NCI-H2029 treated with DMSO at 0.1 percent for 48 hours (cell line): ENCODE measurements around the gene TOPAZ1.

ENCODE experiments used
- DNase-seq: peaks from one replicate; lab custom pipeline; 2025; lab: John Stamatoyannopoulos, UW

Gene TOPAZ1

DNA sequence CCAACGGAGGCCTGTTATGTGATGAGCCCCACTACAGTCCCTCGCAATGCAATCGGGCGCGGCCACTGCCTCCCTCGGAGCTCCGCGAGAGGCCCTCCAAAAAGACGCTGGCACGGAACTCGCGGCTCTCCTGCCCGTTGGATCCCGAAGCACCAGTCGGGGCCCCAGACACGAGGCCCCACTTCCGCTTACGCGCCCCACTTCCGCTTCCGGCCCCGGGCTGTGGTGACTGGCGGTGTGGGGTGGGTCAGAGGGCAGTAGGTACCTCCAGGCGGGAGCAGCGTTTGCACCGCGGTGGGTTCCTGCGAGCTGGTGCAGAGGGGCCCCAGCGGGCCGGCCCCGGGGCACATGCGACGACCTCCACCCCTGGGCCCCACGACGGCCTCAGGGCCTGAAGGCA lies at the start of gene TOPAZ1:
Gene TOPAZ1, plus strand, starts transcription at position 181 of the 400 bp plus-strand sequence. Its CDS starts 168 bp downstream, at position 349.
- no peak for DNase-seq

DNA sequence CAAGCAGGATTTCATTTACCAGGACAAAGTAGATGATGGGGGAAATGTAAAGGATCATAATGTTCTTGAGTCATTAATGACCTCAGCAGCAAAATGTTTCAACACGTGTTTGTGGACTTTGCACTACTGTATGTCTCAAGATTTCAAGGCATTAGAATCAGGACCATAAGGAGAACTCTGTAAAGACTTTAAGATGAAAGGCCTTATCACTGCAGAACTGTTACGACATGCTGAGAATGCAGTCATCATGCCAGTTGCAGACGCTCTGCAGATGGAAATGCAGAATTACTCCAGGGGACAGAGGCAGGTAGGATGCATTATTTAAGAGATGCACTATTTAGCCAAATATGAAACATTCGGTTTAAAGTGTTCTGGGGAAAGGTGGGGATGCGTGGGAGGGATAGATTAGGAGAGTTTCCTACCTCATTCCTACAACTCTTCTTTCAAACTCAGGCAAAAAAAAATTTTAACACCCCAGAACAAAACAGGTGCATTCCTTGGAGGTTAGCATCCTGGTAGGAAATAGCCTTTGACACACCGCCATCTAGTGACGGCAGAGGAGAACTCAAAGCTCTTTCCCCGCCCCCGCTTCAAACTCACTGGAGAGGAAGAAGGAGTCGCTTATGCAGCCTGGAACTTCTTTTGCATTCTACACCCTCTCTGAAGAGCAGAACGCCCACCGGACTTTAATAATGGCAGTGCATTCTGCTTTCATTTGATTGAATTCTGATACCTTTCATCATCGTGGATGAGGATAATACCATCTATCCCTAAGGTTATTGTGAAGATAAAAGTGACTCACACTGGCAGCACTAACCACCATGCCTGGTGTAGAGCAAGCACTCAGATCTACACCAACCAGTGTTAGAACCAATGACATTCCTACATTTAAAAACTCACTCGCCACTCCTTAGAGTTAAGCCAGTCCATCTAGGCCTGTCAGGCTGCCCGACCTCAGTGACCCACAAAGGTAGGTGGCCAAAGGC lies 43.1 kb upstream of the TOPAZ1 start:
- DNase-seq: peak; percentile 82

DNA sequence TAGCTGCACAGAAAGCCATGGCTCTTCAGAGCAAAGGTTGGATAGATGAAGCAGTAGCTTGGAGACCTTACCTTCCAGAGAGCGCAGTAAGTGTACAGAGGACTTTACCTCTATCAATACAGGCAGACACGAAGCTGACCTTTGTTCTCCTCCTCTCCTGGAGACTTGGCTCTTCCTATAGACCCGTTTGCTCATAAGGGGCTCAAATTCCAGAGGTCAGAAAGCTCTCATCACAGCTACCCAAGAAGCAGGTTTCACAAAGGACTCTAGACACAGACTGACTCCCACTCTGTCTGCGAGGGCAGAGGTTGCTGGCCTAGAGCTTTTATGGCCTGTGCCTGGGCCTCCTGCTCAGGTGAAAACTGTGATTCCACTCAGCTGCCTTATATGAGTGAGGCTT lies 35.4 kb upstream of the TOPAZ1 start:
- no peak for DNase-seq

DNA sequence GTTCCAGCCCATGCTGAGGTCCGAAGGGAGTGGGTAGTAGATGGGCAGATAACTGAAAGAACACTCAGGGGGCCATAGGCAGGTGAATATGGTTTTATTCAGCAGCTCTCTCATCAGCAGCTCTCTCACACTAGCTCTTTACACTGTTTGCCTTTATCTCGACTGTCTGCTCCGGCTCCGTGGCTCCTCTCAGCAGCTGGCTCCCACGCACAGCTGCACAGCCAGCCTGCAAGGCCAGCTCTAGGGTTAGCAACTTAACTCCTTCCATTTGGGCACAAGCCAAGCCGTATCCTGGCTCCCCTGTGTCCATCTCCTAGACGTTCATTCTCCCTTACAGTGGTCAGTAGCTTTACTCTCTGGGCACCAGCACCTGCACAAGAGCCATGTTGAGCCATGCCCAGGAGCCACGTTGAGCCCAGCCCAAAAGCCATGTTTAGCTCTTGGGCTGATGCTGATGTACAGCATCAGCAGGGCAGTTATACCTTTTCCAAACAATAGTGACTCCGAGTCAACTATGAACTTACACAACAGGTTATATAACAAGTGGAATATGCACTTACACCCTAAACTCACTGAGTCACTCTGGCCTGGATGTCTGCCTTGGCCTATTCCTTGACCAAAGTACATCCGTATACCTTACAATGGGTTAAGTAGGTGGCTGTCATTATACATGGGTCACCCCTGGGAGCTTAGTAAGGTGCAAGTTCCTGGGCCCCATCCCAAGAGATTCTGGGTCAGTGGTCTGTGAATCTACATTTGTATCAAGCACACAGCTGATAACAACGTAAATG lies 34.6 kb upstream of the TOPAZ1 start:
- no peak for DNase-seq

DNA sequence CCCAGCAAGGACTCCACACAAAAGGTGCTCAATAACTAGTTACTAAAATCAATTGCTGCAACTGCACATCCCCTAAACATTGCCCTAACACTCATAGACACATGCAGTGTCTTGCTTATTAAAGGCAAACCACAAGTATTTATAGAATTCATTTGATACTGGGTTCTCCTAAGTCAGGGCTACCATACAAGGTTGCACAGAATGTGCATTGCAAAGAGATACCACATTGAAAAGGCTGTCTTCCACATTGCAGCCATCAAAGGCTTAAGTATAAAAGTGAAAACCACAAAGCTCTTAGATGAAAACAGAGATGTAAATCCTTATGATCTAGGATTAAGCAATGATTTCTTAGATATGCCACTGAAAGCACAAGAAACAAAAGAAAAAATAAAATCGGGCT lies 33.6 kb upstream of the TOPAZ1 start:
- DNase-seq: no peak

DNA sequence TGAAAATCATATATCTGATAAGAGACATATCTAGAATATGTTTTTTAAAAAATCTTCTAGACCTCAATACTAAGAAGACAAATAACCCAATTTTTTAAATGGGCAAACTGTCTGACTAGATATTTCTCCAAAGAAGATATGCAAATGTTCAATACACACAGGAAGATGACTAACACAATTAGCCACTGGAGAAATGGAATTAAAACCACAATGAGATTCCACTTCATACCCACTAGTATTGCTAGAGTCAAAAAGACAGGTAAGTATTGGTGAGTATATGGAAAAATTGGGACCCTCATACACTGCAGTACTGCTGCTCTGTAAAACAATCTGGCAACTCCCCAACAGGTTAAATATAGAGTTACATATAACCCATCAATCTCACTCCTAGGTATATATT lies 33.1 kb upstream of the TOPAZ1 start:
- no peak for DNase-seq

DNA sequence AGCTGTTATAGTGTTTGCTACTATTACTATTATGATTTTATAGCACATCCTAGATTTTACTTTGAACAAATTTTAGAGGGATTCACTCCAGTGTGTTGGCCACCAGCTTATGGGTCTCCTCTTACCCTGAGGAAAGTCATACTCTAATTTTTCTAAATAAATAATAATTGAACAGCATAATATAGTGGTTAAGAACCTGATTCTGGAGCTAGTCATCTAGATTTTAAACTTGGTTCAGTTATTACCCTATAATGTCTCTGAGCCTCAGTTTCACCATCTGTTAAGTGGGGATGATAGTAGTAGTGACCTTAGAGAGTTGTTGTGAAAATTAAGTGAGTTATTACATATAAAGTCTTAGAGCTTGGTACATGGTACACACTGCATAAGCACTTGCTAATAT lies 30.7 kb upstream of the TOPAZ1 start:
- DNase-seq: no peak

DNA sequence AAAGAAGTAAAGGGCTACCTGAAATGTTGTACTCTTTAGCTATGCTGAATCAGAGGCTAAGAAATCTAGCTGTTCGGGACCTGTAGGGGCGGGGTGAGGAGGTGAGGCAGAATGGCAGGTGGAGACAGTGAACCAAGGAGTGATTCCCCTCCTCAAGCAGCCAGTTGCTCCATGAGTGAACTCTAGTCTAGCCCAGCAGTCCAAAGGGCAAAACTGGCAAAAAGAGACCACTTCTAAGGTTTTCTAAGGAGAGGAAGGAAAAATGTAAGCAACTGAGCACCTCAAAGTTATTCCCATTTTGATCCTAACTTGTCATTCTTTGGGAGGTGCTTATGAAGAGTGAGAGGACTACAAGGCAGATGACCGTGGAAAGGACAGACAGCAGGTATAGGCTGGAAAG lies 19.3 kb upstream of the TOPAZ1 start:
- DNase-seq: no peak

DNA sequence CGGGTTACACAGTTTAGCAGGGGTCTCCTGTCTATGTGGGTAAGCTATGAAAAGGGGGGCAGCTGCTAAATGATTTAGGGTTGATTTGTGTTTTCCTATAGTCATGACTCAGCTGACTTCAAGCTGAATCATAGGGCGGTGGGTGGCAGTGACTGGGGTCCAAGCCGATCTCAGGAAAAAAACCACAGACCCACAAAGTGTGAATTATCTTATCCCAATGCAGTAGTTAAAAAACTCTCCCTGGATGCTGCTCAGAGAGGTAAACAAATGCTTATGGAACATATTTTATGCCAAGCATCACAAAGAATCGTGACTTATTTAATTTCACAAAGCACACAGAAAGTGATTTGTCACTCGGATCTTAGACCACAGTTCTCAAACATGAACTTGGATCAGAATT lies 18.4 kb upstream of the TOPAZ1 start:
- no peak for DNase-seq

DNA sequence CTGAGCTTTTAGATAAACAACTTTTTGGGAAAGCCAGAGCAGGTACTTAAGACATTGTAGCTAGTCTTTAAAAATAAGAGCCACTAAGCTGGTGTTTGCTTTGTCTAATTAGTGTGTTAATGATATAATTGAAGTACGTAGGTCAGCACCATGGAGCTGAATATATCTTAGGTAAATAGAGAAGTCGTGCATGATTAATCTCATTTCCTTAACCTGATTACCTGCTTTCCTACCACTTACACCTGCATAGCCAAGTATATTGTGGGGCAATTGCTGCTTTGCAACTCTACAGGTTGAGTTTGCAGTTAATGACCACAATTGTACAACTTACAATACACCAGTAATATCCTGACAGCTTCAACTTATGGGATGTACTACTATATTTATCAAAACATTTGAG lies 17.6 kb upstream of the TOPAZ1 start:
- no peak for DNase-seq

DNA sequence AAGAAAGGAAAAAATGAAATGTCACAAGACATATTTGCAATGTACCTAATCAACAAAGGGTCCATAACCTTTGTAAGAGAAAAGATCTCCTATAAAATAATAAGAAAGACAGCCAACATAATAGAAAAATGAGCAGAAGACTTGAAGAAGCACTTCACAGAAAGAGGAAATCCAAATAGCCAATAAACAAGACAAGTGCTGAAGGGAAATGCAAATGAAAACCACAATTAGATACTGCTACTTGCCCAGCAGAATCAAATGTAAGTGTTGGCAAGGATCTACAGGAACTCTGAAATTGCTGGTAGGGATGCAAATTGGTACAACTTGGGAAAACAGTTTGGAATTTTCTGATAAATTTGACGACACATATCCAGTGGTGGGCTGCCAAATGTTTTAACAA lies 15.1 kb upstream of the TOPAZ1 start:
- peak; percentile 5 for DNase-seq

DNA sequence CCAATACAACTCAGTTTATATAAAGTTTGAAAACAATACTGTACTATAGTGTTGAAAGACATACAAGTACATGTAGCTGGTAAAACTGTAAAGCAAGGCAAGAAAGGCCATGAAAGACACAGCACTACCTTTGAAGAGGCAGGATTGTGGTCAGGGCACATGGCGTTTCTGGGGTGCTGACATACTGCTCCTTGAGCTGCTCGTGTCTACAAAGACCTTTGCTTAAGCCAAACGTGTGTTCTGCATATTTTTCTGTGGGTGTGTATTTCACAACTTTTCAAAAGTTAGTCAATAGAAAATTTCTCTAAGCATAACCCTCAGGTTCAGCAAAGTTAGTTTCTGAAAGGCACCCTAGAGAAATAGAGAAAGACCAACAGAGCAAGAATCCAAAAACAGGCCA lies 14.1 kb upstream of the TOPAZ1 start:
- no peak for DNase-seq

DNA sequence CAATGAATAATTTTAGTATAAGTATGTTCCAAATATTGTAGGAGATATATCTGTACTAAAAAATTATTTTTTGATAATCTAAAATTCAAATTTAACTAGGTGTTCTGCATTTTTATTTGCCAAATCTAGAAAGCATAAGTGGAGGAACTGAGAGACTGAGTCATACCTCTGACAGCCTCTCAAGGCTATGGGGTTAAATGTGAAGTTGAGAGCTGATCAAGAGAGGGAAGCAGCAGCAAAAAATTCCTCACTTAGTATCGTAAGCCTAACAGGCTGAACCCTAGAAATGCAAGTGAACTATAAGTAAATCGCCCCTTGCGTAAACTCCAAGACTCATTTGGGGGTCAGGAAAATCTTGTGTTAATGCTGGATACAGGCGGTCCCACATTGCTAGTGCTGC lies 12.8 kb upstream of the TOPAZ1 start:
- DNase-seq: no peak

DNA sequence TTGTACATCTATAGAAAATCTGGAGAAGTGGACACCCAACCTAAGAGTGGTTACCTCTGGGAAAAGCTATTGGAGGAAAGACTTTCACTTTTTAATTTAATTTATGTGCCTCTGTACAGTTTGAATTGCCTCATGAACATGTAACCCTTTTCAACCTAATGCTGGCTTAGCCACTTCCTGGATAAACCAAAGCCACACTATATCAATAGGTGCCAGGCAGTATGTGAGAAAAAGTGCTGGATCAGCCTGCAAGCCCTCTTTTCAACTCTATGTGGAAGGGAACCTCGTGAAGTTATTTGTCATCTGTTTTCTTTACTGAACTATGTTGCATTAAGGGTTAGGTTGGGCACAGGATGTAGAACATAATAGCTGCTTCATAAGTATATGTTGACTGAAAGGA lies 9.3 kb upstream of the TOPAZ1 start:
- DNase-seq: no peak

DNA sequence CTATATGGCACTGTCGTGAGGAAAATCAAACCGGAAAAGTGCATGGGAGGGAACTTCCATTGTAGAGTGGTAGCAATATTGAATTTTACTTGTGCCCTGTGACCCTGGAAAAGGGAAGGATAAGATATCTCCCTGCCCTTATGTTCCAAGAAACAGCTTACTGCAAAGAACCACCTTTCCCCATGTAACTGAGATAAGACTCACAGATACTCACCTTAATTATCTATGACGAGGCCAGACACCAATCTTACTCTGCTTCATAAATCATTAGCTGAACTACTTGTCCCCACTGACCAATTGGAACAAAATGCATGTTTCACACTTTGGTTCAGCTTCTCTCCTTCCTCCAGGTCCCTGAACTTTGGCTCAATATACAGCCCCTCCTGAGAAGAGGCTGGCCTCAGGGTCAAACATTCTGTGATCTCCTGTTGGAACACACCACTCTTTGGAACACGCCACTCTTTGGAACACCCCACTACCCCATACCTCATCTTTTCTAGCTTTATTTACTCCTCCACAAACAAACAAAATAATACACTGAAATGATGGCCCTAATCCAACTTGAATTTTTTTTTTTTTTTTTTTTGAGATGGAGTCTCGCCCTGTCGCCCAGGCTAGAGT lies 6.9 kb upstream of the TOPAZ1 start:
- no peak for DNase-seq

DNA sequence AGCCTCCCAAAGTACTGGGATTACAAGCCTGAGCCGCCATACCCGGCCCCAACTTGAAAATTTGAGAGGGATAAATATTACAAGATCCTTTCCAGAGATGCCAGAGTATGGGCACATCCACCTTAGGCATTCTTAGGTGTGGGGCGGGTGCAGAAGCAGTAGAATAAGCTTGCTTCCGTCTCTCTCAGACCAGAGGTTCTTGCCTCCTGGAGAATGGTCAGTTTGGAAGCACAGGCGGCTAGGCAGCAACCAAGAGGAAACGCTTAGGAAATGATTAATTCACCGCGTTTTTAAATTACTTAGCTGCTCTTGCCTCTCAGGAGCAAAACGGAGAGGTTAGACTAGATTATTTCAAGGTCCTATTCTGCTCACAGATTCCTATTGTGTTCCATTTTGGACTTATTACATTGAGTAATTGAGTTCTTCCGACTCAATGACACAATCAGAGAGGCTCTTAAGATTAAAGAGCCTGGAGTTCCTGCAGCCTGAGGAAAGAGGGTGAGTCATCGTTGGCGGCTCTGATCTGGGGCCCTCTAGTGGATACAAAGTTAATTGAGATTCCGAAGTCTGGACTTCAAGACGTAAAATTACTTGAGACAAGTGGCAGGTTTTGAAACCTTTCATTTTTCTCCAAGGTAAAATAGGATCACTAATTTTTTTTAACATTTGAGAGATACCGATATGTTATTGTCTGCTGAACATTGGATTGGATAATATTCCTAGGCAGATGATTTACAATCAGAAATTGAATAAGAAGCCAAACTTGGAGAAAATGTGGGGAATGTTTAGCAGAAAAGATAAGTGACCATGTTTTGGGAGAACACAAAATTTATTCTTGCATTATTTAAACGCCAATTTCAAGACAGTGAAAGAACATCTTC lies 5.8 kb upstream of the TOPAZ1 start:
- DNase-seq: peak; percentile 92

DNA sequence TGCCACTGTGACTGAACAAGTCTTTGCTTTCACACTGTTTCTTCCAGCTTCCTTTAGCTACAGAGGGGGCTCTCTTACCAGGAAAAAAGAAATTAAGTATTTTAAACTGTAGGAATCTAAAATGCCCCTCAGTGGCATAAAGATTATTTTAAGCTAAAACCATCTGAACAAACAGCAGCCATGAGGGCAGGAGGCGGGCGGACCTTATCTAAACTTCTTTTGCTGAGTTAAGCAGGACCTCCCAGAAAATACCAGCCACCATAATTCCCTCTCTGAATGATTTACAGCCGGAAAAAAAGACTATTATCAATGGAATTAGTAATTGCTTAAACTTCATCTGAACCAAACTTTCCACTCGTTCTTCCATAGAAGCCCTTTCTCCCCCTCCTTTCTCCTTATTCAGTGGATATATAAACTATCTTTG lies 5.2 kb upstream of the TOPAZ1 start:
- DNase-seq: no peak

DNA sequence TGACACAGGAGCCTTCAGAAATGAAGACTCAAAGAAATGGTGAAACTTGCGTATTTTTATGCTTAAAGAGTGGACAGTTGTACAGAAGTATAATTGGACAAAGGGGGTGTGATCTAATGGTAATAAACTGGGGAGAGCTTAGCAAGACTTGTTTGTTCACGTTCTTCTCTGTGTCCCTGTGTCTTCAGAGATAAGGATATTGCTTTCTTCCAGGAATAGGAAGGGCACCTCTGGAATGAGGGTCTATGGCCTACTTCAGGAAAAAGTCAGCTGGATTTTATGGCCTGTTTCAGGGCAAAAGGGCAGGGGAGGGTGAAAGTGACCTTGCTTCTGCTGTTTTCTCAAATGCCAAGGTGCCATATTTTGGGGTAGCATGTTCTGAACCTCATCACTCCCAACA lies 4.5 kb upstream of the TOPAZ1 start:
- no peak for DNase-seq

DNA sequence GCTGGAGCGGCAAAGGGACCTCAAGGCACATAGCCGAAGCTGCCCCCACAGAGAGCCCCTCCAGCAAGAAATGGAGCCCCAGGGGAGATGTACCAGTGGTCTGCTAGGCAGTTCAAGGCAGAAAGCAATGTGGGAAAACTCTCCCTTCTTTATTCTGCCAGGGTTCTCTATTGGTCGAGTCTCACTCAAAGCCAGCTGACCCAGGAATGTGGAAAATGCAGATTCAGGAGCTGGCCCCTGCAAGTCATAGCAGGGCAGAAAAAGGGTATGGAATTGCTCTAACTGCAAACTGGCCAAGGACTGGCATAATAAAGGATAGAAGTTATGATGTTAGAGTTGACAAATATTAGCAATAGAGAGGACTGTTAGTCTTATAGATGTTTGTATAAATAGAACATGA lies 4.0 kb upstream of the TOPAZ1 start:
- no peak for DNase-seq

DNA sequence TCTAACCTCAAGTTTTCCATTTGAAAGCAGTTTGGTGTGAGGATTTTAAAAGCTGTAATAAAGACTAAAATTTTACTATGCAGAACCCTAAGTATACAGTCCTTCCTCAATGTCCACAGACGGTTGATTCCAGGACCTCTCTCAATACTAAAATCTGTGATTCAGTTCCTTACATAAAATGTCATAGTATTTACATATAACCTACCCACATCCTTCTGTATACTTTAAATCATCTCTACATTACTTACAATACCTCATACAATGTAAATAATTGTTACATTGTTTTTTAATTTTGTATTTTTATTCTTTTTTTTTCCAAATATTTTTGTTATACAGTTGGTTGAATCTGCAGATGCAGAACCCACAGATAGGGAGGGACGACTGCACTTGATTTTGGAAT lies 2.8 kb upstream of the TOPAZ1 start:
- no peak for DNase-seq

DNA sequence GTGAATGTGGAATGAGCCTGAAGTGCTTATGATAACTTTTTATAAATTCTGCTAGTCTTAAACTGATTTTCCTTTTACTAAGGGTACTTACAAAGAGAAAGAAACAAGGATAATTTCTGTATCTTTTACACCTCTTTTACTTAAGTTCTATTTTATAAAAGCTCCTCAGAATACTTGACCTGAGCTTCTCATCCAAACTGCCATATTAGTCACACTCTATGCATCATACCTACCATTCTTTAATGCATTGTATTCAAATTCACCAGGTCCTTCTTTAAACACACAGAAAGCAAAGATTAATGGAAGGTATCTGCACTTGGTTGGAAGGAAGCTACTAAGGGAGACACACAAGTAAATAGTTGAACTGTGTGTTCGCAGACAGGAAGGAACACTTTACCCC lies 1.6 kb upstream of the TOPAZ1 start:
- DNase-seq: no peak

DNA sequence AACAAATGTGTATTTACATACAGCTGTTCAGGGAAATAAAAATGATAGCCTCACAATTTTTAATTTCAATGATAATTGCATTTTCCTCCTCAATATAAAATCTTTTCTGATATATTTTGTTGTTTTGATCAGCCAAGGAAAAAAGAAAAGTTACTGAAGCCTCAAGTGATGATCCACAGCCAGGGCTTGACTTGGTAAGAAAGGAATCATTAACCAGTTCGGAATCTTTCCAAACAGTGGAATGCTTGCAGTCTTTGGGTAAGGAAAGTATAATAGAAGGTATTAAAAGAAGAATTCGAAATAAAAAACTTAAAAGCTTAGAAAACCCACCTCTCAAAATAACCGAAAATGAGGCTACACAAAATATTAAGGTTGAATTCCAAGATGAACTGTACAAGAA lies 1.0 kb downstream of the TOPAZ1 start:
- no peak for DNase-seq
